Nephron (organoid): ENCODE measurements around the gene CARD14.

Source experiments
- H3K27ac Mint-ChIP-seq, 3 experiments: 2 replicates each; pipeline ENCODE4 v1.8.0; 2020; ENCODE audit warnings: mixed read lengths in 3 of 3, mild to moderate bottlenecking in 2 of 3, moderate library complexity in 1 of 3
- H3K27me3 Mint-ChIP-seq: 2 replicates; pipeline ENCODE4 v1.8.0; 2021; ENCODE audit warnings: low read depth, mild to moderate bottlenecking, moderate library complexity, mixed read lengths
- H3K36me3 Mint-ChIP-seq: 2 replicates; pipeline ENCODE4 v1.8.0; 2020; ENCODE audit warnings: low read depth, mixed read lengths
- H3K4me1 Mint-ChIP-seq: 2 replicates; pipeline ENCODE4 v1.8.0; 2020; ENCODE audit warnings: mixed read lengths
- H3K4me3 Mint-ChIP-seq, 3 experiments: 2 replicates each; pipeline ENCODE4 v1.8.0; 2020; ENCODE audit warnings: mild to moderate bottlenecking in 3 of 3, mixed read lengths in 3 of 3, moderate library complexity in 2 of 3
- H3K9me3 Mint-ChIP-seq: 2 replicates; pipeline ENCODE4 v1.8.0; 2020; ENCODE audit warnings: mixed read lengths
- TF ChIP-seq, protein P1 (sequence below), 3 experiments: fragments of 200-600 bp; sonication (generic); IDR thresholded peaks; one replicate each; pipeline ENCODE4 v1.5.0; 2021; ENCODE audit warnings: antibody characterized with exemption in 3 of 3; ENCODE audit not compliant: unreplicated experiment in 3 of 3

The CARD14 gene

DNA sequence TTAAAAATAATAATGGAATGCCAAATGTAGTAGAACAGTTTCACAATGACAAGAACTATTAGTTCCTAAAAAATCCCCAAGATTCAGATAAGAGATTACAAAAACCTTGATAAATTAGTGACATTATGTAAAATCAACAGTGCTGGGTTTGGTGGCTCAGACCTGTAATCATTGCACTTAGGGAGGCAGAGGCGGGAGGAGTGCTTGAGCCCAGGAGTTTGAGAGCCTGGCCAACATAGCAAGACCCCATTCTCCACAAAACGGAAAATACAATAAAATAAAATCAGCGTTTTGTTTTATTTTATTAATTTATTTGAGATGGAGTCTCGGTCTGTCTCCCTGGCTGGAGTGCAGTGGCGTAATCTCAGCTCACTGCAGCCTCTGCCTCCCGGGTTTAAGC is 4.1 kb downstream of the CARD14 start:
- TF ChIP-seq, protein P1, sequence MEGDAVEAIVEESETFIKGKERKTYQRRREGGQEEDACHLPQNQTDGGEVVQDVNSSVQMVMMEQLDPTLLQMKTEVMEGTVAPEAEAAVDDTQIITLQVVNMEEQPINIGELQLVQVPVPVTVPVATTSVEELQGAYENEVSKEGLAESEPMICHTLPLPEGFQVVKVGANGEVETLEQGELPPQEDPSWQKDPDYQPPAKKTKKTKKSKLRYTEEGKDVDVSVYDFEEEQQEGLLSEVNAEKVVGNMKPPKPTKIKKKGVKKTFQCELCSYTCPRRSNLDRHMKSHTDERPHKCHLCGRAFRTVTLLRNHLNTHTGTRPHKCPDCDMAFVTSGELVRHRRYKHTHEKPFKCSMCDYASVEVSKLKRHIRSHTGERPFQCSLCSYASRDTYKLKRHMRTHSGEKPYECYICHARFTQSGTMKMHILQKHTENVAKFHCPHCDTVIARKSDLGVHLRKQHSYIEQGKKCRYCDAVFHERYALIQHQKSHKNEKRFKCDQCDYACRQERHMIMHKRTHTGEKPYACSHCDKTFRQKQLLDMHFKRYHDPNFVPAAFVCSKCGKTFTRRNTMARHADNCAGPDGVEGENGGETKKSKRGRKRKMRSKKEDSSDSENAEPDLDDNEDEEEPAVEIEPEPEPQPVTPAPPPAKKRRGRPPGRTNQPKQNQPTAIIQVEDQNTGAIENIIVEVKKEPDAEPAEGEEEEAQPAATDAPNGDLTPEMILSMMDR (IDR thresholded peaks at IDR 0.05; ENCODE audit: unreplicated experiment in 3 of 3): no peak
- no peaks in the 10 kb centered on the region for H3K36me3 Mint-ChIP-seq
- no peak overlapping the region for H3K27ac Mint-ChIP-seq
- peaks cover 7% of the 10 kb centered on the region for H3K4me1 Mint-ChIP-seq
- no peak overlapping the region for H3K4me3 Mint-ChIP-seq
- no peaks in the 10 kb centered on the region for H3K9me3 Mint-ChIP-seq
- peaks cover 22% of the 10 kb centered on the region for H3K27me3 Mint-ChIP-seq

DNA sequence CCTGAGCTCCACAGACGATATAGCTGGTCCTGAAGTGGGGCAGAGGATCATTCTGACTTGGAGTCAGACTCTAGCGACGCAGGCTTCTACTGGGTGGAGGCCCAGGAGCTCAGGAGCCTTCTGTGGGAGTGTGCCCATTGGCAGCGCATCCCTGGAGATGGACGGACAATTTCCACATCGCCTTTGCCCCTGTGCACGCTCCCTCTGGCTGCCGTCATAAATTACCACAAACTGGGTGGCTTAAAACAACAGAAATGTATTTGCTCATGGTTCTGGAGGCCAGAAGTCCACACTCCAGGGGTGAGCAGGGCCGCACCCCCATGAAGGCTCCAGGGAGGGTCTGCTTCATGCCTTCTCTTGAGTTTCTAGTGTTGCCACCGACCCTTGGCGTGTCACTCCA is 6.9 kb downstream of the CARD14 start:
- peaks cover 11% of the 10 kb centered on the region for H3K4me1 Mint-ChIP-seq
- H3K9me3 Mint-ChIP-seq: no peaks in the 10 kb centered on the region
- H3K4me3 Mint-ChIP-seq: no peak overlapping the region
- H3K27me3 Mint-ChIP-seq: peaks cover 8% of the 10 kb centered on the region
- TF ChIP-seq, protein P1 (IDR thresholded peaks at IDR 0.05; ENCODE audit: unreplicated experiment in 3 of 3): no peak
- no peaks in the 10 kb centered on the region for H3K36me3 Mint-ChIP-seq
- no peak overlapping the region for H3K27ac Mint-ChIP-seq

DNA sequence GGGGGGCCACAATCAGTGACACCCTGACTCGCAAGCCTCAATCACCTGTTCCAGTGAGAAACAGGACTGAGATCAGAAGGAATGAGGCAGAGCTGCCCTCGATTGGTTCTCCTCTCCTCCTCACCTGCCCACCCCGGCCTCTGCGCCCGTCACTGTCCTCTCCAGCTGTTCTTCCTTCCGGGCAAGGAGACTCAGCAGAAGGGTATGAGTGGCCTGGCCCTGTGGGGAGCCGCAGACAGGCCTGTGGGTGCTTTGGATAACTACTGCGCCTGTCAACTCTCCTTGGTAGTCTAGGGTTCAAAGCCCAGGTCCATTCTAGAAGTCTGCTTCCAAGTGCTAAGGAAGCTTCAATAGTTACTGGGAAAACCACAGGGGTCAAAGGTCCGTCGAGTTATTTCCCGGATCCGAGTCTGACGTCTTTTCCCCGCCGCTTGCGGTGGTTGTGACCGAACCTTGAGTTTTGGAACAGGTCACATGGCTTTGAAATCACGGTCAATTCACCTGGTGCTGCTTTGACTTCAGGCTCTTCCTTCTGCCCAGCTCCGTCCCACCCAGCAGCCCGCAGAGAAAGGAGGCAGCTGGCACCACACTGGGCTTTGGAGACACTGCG is 8.3 kb downstream of the CARD14 start:
- peaks cover 9% of the 10 kb centered on the region for H3K27me3 Mint-ChIP-seq
- TF ChIP-seq, protein P1 (IDR thresholded peaks at IDR 0.05; ENCODE audit: unreplicated experiment in 3 of 3): no peak
- no peak overlapping the region for H3K27ac Mint-ChIP-seq
- no peaks in the 10 kb centered on the region for H3K9me3 Mint-ChIP-seq
- no peak overlapping the region for H3K4me3 Mint-ChIP-seq
- H3K4me1 Mint-ChIP-seq: peaks cover 11% of the 10 kb centered on the region
- H3K36me3 Mint-ChIP-seq: no peaks in the 10 kb centered on the region

DNA sequence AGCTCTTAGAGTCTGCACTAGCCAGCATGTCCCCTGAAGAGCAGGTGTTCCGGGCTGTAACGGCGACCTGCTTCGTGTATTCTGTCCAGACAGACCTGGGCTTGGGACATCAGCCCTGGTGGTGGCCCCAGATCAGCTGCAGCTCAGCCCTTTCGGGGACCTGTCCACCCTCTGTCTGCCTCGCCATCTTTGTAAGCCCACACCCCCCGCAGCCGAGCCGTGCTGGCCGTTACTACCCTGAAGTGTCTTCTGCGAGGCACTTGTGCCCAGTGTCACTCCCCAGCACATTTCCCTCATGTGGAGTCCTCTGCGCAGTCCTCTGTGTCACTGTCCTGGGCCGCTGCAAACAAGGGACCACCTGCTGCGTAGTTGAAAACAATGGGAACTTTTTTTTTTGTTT is 10.4 kb downstream of the CARD14 start:
- TF ChIP-seq, protein P1 (IDR thresholded peaks at IDR 0.05; ENCODE audit: unreplicated experiment in 3 of 3): no peak
- peaks cover 16% of the 10 kb centered on the region for H3K27me3 Mint-ChIP-seq

DNA sequence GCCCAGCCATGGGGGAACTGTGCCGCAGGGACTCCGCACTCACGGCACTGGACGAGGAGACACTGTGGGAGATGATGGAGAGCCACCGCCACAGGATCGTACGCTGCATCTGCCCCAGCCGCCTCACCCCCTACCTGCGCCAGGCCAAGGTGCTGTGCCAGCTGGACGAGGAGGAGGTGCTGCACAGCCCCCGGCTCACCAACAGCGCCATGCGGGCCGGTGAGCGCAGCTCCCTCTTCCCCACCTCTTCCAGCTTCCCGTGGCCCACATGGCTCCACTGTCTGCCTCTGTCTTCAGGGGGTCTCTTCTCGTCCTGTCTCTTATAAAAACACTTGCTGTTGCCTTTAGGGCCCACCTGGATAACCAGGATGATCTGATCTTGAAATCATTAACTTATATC is 11.6 kb downstream of the CARD14 start:
- peaks cover 7% of the 10 kb centered on the region for H3K4me1 Mint-ChIP-seq
- no peaks in the 10 kb centered on the region for H3K9me3 Mint-ChIP-seq
- H3K4me3 Mint-ChIP-seq: no peak overlapping the region
- no peak overlapping the region for H3K27ac Mint-ChIP-seq
- TF ChIP-seq, protein P1 (IDR thresholded peaks at IDR 0.05; ENCODE audit: unreplicated experiment in 3 of 3): no peak
- peaks cover 20% of the 10 kb centered on the region for H3K27me3 Mint-ChIP-seq
- no peaks in the 10 kb centered on the region for H3K36me3 Mint-ChIP-seq

More for the DNA sequence above, 10.4 kb downstream of the CARD14 start:
- Mint-ChIP-seq H3K4me1 (peaks cover 10% of the 10 kb centered on the region), H3K4me3 (no peak overlapping the region), H3K9me3 (no peaks in the 10 kb centered on the region), H3K27ac (no peak overlapping the region), H3K36me3 (no peaks in the 10 kb centered on the region)

DNA sequence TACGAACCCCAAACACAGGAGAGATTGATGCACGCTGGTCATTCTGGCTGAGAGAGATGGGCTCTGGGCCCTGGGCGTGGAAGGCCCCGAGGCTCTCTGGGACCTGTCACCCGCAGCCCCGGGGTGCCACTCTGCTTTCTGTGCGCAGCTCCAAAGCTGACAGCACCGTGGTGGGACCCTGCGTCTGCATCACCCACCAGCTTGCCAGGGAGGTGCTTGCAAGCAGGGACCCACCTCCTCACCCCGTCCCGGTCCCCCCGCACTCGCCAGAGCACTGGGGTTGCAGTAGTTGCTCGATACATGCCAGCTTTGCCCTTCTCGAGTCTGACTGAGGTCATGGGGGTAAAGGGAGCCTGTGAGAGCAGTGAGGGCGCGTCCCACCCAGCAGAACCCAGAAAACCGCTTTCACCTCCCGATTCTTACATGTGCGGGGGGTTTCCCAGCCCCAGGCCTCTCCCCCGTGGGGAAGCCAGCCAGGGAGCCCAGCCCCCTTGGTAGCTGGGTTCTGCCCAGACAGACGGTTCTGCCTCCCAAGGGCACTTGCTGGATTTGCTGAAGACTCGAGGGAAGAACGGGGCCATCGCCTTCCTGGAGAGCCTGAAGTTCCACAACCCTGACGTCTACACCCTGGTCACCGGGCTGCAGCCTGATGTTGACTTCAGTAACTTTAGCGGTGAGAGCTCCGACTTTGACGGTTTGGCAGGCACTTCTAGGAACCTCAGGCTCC is 12.5 kb downstream of the CARD14 start:
- H3K4me1 Mint-ChIP-seq: peaks cover 7% of the 10 kb centered on the region
- no peak overlapping the region for H3K27ac Mint-ChIP-seq
- peaks cover 20% of the 10 kb centered on the region for H3K27me3 Mint-ChIP-seq
- no peak overlapping the region for H3K4me3 Mint-ChIP-seq
- no peaks in the 10 kb centered on the region for H3K36me3 Mint-ChIP-seq
- TF ChIP-seq, protein P1 (IDR thresholded peaks at IDR 0.05; ENCODE audit: unreplicated experiment in 3 of 3): no peak
- H3K9me3 Mint-ChIP-seq: no peaks in the 10 kb centered on the region
